SJCRH30 (cell line): ENCODE data around the gene HIPK1. TPM values are rescaled to one million over a fixed set of nuclear protein-coding genes. Genes with fewer than 3 reads are reported as not detected.
"Not testable (repeated sequence)": the region's sequence is repeated elsewhere in the genome, so short reads cannot be mapped to it uniquely, and the experiment has no call there.

Experiments used
- DNase-seq, 2 experiments: peaks; one replicate each; pipeline ENCODE4 v3.0.0-alpha.2; 2015 to 2020
- H3K27ac ChIP-seq: fragments of 250-450 bp; sonication (Bioruptor Pico); 2 replicates; pipeline ENCODE4 v1.5.1; 2020; ENCODE audit warnings: mild to moderate bottlenecking, moderate library complexity
- H3K27me3 ChIP-seq: fragments of 250-450 bp; sonication (Bioruptor Pico); 2 replicates; pipeline ENCODE4 v1.5.1; 2020; ENCODE audit warnings: mild to moderate bottlenecking, moderate library complexity
- H3K36me3 ChIP-seq: fragments of 250-450 bp; sonication (Bioruptor Pico); 2 replicates; pipeline ENCODE4 v1.5.1; 2020; ENCODE audit warnings: mild to moderate bottlenecking, moderate library complexity
- H3K4me1 ChIP-seq: fragments of 250-450 bp; sonication (Bioruptor Pico); 2 replicates; pipeline ENCODE4 v1.5.1; 2020; ENCODE audit warnings: mild to moderate bottlenecking, moderate library complexity
- H3K4me3 ChIP-seq: fragments of 250-450 bp; sonication (Bioruptor Pico); 2 replicates; pipeline ENCODE4 v1.5.1; 2020; ENCODE audit warnings: mild to moderate bottlenecking, moderate library complexity
- H3K9me3 ChIP-seq: fragments of 250-450 bp; sonication (Bioruptor Pico); replicated peaks from 2 replicates; pipeline ENCODE4 v1.5.1; 2020; ENCODE audit warnings: mild to moderate bottlenecking, moderate library complexity
- total RNA-seq: library from RNA; depleted of rRNA; stranded (reverse); fragments of >200 nt; shearing (Covaris generic); gene quantifications from 2 replicates; pipeline ENCODE4 v1.2.3, GENCODE V29; 2014

Gene HIPK1
- total RNA-seq, 1 experiment from 2014 or later = 56.3 TPM

- no peak for DNase-seq
- H3K27me3 ChIP-seq = no peaks in the 10 kb centered on the region
- no peak overlapping the region for H3K27ac ChIP-seq
- no peaks in the 10 kb centered on the region for H3K36me3 ChIP-seq
- H3K4me1 ChIP-seq = peaks cover 10% of the 10 kb centered on the region; the same call in 1 of the 2 replicates
- H3K4me3 ChIP-seq = no peak overlapping the region
- peaks cover 8% of the 10 kb centered on the region; the same call in 1 of the 2 replicates for H3K9me3 ChIP-seq
Observed at GRCh38 chr1:113993766-113994165, 64.6 kb downstream of the HIPK1 start.

GRCh38 chr1:113995382-113995781, 66.3 kb downstream of the HIPK1 start:
- Histone ChIP-seq H3K4me1 (peaks cover 15% of the 10 kb centered on the region; the same call in 1 of the 2 replicates), H3K27ac (no peak overlapping the region), H3K9me3 (peaks cover 8% of the 10 kb centered on the region; the same call in 1 of the 2 replicates), H3K36me3 (no peaks in the 10 kb centered on the region), H3K4me3 (no peak overlapping the region), H3K27me3 (no peaks in the 10 kb centered on the region)
- no peak for DNase-seq

GRCh38 chr1:113998361-113998760, 69.2 kb downstream of the HIPK1 start:
- Histone ChIP-seq H3K9me3 (peaks cover 8% of the 10 kb centered on the region; the same call in 1 of the 2 replicates), H3K27ac (no peak overlapping the region), H3K27me3 (no peaks in the 10 kb centered on the region), H3K36me3 (no peaks in the 10 kb centered on the region), H3K4me3 (no peak overlapping the region), H3K4me1 (peaks cover 22% of the 10 kb centered on the region)
- peak; percentile 52 to 82 for DNase-seq

GRCh38 chr1:113999233-113999632, 70.1 kb downstream of the HIPK1 start:
- Histone ChIP-seq H3K36me3 (no peaks in the 10 kb centered on the region), H3K4me3 (no peak overlapping the region), H3K27me3 (no peaks in the 10 kb centered on the region), H3K27ac (no peak overlapping the region), H3K9me3 (peaks cover 8% of the 10 kb centered on the region; the same call in 1 of the 2 replicates), H3K4me1 (peaks cover 26% of the 10 kb centered on the region)
- no peak for DNase-seq

- Histone ChIP-seq H3K9me3 (peaks cover 8% of the 10 kb centered on the region; the same call in 1 of the 2 replicates), H3K27me3 (no peaks in the 10 kb centered on the region), H3K36me3 (no peaks in the 10 kb centered on the region), H3K4me1 (peaks cover 26% of the 10 kb centered on the region), H3K4me3 (no peak overlapping the region), H3K27ac (no peak overlapping the region)
- peak in 1 of 2 experiments; percentile 33 for DNase-seq
Observed at GRCh38 chr1:113999799-114000198, 70.7 kb downstream of the HIPK1 start.

- DNase-seq = no peak
- no peak overlapping the region for H3K4me3 ChIP-seq
Observed at GRCh38 chr1:114000406-114000805, 71.3 kb downstream of the HIPK1 start.

GRCh38 chr1:114002492-114003239, 73.5 kb downstream of the HIPK1 start:
- Histone ChIP-seq H3K4me3 (peak overlapping the region; percentile 23; the same call in 1 of the 2 replicates), H3K9me3 (no peaks in the 10 kb centered on the region), H3K4me1 (peaks cover 26% of the 10 kb centered on the region), H3K27ac (no peak overlapping the region; the same call in 1 of the 2 replicates), H3K36me3 (no peaks in the 10 kb centered on the region), H3K27me3 (no peaks in the 10 kb centered on the region)
- peak; percentile 29 to 56 for DNase-seq

More at GRCh38 chr1:114000406-114000805, 71.3 kb downstream of the HIPK1 start:
- H3K27ac ChIP-seq = no peak overlapping the region
- H3K9me3 ChIP-seq = peaks cover 5% of the 10 kb centered on the region; the same call in 1 of the 2 replicates
- peaks cover 26% of the 10 kb centered on the region for H3K4me1 ChIP-seq
- no peaks in the 10 kb centered on the region for H3K27me3 ChIP-seq
- H3K36me3 ChIP-seq = no peaks in the 10 kb centered on the region

GRCh38 chr1:114003431-114003830, 74.3 kb downstream of the HIPK1 start:
- DNase-seq = peak; percentile 25 to 56
- H3K27ac ChIP-seq = no peak overlapping the region; the same call in 1 of the 2 replicates
- no peaks in the 10 kb centered on the region for H3K36me3 ChIP-seq
- no peaks in the 10 kb centered on the region for H3K9me3 ChIP-seq
- H3K27me3 ChIP-seq = no peaks in the 10 kb centered on the region
- H3K4me3 ChIP-seq = no peak overlapping the region; the same call in 1 of the 2 replicates
- peaks cover 21% of the 10 kb centered on the region for H3K4me1 ChIP-seq

GRCh38 chr1:114006825-114007224, 77.7 kb downstream of the HIPK1 start:
- H3K36me3 ChIP-seq, H3K27ac ChIP-seq, DNase-seq, H3K27me3 ChIP-seq, H3K9me3 ChIP-seq, H3K4me3 ChIP-seq: not testable (repeated sequence)
- H3K4me1 ChIP-seq = peaks cover 27% of the 10 kb centered on the region

GRCh38 chr1:114008480-114008941, 79.4 kb downstream of the HIPK1 start:
- H3K4me3 ChIP-seq = no peak overlapping the region
- DNase-seq = no peak
- H3K27me3 ChIP-seq = no peaks in the 10 kb centered on the region
- no peaks in the 10 kb centered on the region for H3K36me3 ChIP-seq
- no peak overlapping the region for H3K27ac ChIP-seq
- H3K4me1 ChIP-seq = peaks cover 16% of the 10 kb centered on the region
- no peaks in the 10 kb centered on the region for H3K9me3 ChIP-seq

- Histone ChIP-seq H3K27ac (no peak overlapping the region), H3K9me3 (no peaks in the 10 kb centered on the region), H3K27me3 (no peaks in the 10 kb centered on the region), H3K36me3 (no peaks in the 10 kb centered on the region), H3K4me1 (peaks cover 13% of the 10 kb centered on the region), H3K4me3 (no peak overlapping the region)
- peak; percentile 26 to 46 for DNase-seq
Observed at GRCh38 chr1:114008993-114009392, 79.9 kb downstream of the HIPK1 start.

- H3K27me3 ChIP-seq = no peaks in the 10 kb centered on the region
- no peak overlapping the region for H3K27ac ChIP-seq
- H3K36me3 ChIP-seq = no peaks in the 10 kb centered on the region
- H3K9me3 ChIP-seq = no peaks in the 10 kb centered on the region
- no peak overlapping the region for H3K4me3 ChIP-seq
- peak in 1 of 2 experiments; percentile 30 for DNase-seq
- peaks cover 13% of the 10 kb centered on the region for H3K4me1 ChIP-seq
Observed at GRCh38 chr1:114009393-114009792, 80.3 kb downstream of the HIPK1 start.

GRCh38 chr1:114010433-114011184, 81.5 kb downstream of the HIPK1 start:
- DNase-seq = no peak
- Histone ChIP-seq H3K27me3 (no peaks in the 10 kb centered on the region), H3K4me3 (no peak overlapping the region), H3K4me1 (peaks cover 13% of the 10 kb centered on the region), H3K9me3 (no peaks in the 10 kb centered on the region), H3K36me3 (no peaks in the 10 kb centered on the region), H3K27ac (no peak overlapping the region)

GRCh38 chr1:114011796-114012195, 82.7 kb downstream of the HIPK1 start:
- Histone ChIP-seq H3K36me3 (no peaks in the 10 kb centered on the region), H3K27ac (no peak overlapping the region), H3K4me3 (no peak overlapping the region), H3K27me3 (no peaks in the 10 kb centered on the region), H3K9me3 (no peaks in the 10 kb centered on the region), H3K4me1 (peaks cover 13% of the 10 kb centered on the region)
- no peak for DNase-seq

GRCh38 chr1:114015075-114015474, 86.0 kb downstream of the HIPK1 start:
- Histone ChIP-seq H3K9me3 (no peaks in the 10 kb centered on the region), H3K27me3 (no peaks in the 10 kb centered on the region), H3K4me1 (no peaks in the 10 kb centered on the region; the same call in 1 of the 2 replicates), H3K4me3 (no peak overlapping the region), H3K36me3 (no peaks in the 10 kb centered on the region), H3K27ac (no peak overlapping the region)
- DNase-seq = no peak
